ENCODE data around the gene CFAP90.

Gene CFAP90

GRCh38 chr5:7789567-7789966 lies 61.4 kb downstream of the CFAP90 start:
- Histone ChIP-seq H3K9ac (ENCODE audit: low read depth in 1 of 2, low read length in 2 of 2) (no peak overlapping the region), H3K36me3 (ENCODE audit: control insufficient read depth in 1 of 2, insufficient read depth in 2 of 2, low read length in 2 of 2) (no peaks in the 10 kb centered on the region), H3K9me3 (ENCODE audit: control insufficient read depth in 1 of 2, low read length in 2 of 2) (no peaks in the 10 kb centered on the region), H3K4me3 (ENCODE audit: low read depth in 1 of 2, low read length in 2 of 2) (no peak overlapping the region), H3K27me3 (ENCODE audit: control insufficient read depth in 1 of 2, insufficient read depth in 2 of 2, low read length in 2 of 2) (no peaks in the 10 kb centered on the region), H3K27ac (ENCODE audit: low read depth, low read length) (no peak overlapping the region), H3K4me1 (ENCODE audit: control insufficient read depth in 1 of 2, insufficient read depth in 2 of 2, low read length in 2 of 2) (no peaks in the 10 kb centered on the region)

DNA sequence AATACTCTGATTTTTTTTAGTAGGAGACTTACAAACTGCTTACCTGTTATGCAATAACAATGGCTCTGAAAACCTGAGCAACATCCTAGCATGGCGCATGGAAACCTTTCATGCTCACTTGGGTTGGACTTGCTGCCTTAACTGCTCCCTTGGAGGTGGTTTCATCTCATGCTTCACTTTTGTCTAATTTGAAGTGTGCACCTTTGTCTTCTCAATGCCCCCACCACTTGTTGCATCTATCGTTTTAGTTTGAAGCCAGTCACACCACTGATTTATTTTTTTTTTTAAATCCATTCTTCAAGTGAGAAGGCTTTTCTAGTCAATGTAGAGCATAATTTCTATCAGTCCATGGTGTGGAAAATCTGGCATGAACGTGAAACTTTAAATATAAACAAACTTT lies 63.2 kb downstream of the CFAP90 start:
- H3K9me3 ChIP-seq (ENCODE audit: control insufficient read depth in 1 of 2, low read length in 2 of 2): no peaks in the 10 kb centered on the region

GRCh38 chr5:7784683-7785380 lies 66.1 kb downstream of the CFAP90 start:
- H3K36me3 ChIP-seq (ENCODE audit: control insufficient read depth in 1 of 2, insufficient read depth in 2 of 2, low read length in 2 of 2): no peaks in the 10 kb centered on the region
- no peaks in the 10 kb centered on the region for H3K9me3 ChIP-seq (ENCODE audit: control insufficient read depth in 1 of 2, low read length in 2 of 2)
- no peak overlapping the region for H3K27ac ChIP-seq (ENCODE audit: low read depth, low read length)

More for the DNA sequence above, 63.2 kb downstream of the CFAP90 start:
- H3K4me1 ChIP-seq (ENCODE audit: control insufficient read depth in 1 of 2, insufficient read depth in 2 of 2, low read length in 2 of 2): no peaks in the 10 kb centered on the region
- H3K27me3 ChIP-seq (ENCODE audit: control insufficient read depth in 1 of 2, insufficient read depth in 2 of 2, low read length in 2 of 2): peaks cover 0 to 2% of the 10 kb centered on the region in 2 donors
- no peaks in the 10 kb centered on the region for H3K36me3 ChIP-seq (ENCODE audit: control insufficient read depth in 1 of 2, insufficient read depth in 2 of 2, low read length in 2 of 2)
- no peak overlapping the region for H3K4me3 ChIP-seq (ENCODE audit: low read depth in 1 of 2, low read length in 2 of 2)
- no peak overlapping the region for H3K27ac ChIP-seq (ENCODE audit: low read depth, low read length)
- no peak overlapping the region for H3K9ac ChIP-seq (ENCODE audit: low read depth in 1 of 2, low read length in 2 of 2)

GRCh38 chr5:7781899-7782298 lies 69.0 kb downstream of the CFAP90 start:
- H3K9me3 ChIP-seq (ENCODE audit: control insufficient read depth in 1 of 2, low read length in 2 of 2): no peaks in the 10 kb centered on the region
- H3K27ac ChIP-seq (ENCODE audit: low read depth, low read length): no peak overlapping the region
- peaks cover 0 to 11% of the 10 kb centered on the region in 2 donors for H3K27me3 ChIP-seq (ENCODE audit: control insufficient read depth in 1 of 2, insufficient read depth in 2 of 2, low read length in 2 of 2)
- no peak overlapping the region for H3K9ac ChIP-seq (ENCODE audit: low read depth in 1 of 2, low read length in 2 of 2)
- no peaks in the 10 kb centered on the region for H3K4me1 ChIP-seq (ENCODE audit: control insufficient read depth in 1 of 2, insufficient read depth in 2 of 2, low read length in 2 of 2)
- H3K4me3 ChIP-seq (ENCODE audit: low read depth in 1 of 2, low read length in 2 of 2): no peak overlapping the region
- no peaks in the 10 kb centered on the region for H3K36me3 ChIP-seq (ENCODE audit: control insufficient read depth in 1 of 2, insufficient read depth in 2 of 2, low read length in 2 of 2)

More at GRCh38 chr5:7784683-7785380, 66.1 kb downstream of the CFAP90 start:
- Histone ChIP-seq H3K4me1 (ENCODE audit: control insufficient read depth in 1 of 2, insufficient read depth in 2 of 2, low read length in 2 of 2) (no peaks in the 10 kb centered on the region), H3K27me3 (ENCODE audit: control insufficient read depth in 1 of 2, insufficient read depth in 2 of 2, low read length in 2 of 2) (peaks cover 0 to 11% of the 10 kb centered on the region in 2 donors), H3K9ac (ENCODE audit: low read depth in 1 of 2, low read length in 2 of 2) (no peak overlapping the region), H3K4me3 (ENCODE audit: low read depth in 1 of 2, low read length in 2 of 2) (no peak overlapping the region)
